NCI-H446 (cell line): ENCODE results near the gene HSPA1B.
A peak's percentile ranks its signal among the peaks of the same experiment; 100 is the strongest.
"Not testable (repeated sequence)": the region's sequence is repeated elsewhere in the genome, so short reads cannot be mapped to it uniquely, and the experiment has no call there.

Source experiments
- DNase-seq, 2 experiments: peaks; one replicate each; lab custom pipeline; 2025; lab: John Stamatoyannopoulos, UW

HSPA1B gene

DNA sequence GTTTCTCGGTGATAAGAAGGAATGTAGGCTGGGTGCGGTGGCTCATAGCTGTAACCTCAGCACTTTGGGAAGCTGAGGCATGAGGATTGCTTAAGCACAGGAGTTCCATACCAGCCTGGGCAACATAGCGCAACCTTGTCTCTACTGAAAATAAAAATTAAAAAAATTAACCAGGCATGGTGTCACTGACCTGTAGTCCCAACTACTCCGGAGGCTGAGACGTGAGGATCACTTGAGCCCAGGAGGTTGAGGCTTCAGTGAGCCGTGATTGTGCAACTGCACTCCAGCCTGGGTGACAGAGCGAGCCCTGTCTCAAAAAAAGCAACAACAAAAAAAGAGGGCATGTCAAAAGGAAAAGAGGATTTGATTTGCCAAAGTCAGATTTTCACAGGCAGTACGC is 31.2 kb downstream of the HSPA1B start:
- no peak for DNase-seq

DNA sequence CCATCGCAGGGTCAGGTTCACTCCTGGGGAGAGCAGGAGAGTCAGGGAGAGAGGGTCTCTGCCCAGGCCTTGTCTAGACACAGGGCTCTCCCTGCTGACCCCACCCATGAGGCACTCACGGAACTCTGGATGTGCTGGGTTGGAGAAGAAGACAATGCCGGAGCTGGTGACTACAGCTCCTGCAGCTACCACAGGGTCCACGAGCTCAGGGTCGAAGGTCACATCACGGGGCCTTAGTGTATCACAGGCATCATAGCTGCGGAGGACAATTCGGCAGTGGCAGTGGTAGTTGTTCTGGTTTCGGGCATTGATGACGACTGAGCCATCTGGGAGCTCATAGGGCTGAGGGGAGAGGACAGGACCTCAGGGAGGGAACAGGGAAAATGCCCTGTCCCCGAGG is 32.4 kb downstream of the HSPA1B start:
- DNase-seq = no peak

DNA sequence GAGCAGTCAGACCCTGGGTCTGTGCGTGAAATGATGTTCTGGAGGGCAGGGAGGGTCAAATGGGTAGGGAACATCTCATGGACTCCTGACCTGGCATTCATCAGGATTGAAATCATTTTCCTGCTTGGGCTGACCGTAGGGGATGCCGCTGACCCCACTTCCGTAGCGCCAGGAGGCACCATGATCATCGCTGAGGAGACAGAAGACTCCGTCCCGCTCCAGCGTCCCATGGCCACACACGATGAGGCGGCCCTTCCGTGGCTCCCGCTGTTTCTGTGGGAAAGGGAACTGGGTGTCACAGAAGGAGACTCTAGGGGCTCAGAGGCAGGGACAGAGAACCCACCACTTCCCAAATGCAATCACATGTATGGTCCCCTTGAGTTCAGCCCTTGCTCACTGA is 32.8 kb downstream of the HSPA1B start:
- no peak for DNase-seq

DNA sequence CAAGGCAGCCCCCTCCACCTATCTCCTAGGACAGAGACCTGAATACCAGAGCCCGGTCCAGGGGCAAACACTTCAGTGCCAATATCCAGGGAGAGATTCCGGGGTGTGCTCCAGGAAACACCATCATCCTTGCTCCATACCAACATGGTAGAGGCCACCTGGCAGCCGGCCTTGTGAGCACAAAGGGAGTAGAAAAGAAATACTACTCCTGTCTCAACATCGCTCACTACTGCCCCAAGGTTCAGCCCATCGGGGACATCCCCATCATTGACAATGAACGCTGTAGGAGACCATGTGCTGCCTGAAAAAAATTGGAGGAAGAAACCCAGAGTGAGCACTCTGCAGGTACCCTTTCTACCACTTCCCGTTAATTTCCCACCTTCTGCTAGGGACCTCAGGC is 33.6 kb downstream of the HSPA1B start:
- no peak for DNase-seq

DNA sequence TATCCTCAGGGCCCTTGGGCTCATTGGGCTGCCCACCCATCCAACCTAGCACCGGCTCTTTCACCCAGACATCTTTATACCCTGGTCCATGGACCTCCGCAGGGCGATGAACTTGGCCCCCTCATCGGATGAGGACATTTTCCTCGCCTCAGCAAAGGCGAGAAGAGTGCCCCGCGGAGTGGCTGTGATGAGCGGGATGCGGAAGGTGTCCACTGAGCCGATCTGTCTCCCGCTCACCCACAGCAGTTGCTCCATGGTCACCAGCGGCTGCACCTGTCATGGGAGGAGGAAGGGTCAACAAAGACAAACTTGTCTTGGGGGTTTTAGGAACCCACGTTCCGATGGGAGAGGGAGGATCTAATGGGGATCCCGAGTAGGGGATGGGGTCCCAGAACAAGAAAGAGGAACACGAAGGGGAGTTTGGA is 34.4 kb downstream of the HSPA1B start:
- no peak for DNase-seq

DNA sequence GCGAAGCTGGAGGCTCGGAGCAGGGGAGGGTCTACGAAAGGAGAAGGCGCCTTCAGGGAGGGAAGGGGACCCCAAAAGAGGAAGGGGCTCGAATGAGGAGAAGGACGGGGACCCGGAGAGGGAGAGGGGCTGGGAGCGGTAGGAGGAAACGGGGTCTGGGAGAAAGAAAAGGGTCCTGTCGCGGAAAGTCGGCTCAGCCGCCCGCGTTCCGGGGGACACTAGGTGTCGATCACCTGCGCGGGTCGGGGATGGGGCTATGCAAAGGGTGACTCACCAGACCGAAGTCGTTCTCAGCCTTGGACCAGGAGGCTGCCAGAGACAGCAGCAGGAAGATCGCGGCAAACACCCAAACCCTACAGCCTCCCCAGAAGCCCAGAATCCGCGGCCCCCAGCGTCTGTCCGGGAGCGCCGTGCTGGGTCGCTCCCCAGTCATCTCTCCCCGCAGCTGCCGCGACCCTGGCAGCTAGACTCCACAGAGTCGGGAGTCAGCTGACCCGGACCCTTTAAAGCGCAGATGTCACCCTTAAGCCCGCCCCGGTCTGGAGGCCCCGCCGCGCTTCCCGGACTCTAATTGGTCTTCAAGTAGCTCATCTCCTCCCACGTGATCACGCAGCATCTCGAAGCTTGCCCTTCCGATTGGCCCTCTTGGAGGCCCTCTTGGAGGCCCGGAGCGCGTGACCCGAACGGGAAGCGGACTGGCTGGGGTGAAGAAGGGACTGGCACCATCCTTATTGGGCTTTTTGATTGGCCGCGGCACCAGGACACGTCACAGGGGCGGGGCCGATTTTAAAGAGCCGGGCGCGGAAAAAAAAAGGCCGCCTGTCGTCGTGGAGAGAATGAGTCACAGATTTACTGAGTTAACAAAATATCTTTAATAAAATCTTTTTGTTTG is 35.1 kb downstream of the HSPA1B start, which contains the start of gene NEU1:
Gene NEU1 (minus strand): TSS at position 478 of the 892 bp plus-strand sequence. CDS start 45 bp downstream, at position 433.
- DNase-seq = peak; percentile 98 to 100

DNA sequence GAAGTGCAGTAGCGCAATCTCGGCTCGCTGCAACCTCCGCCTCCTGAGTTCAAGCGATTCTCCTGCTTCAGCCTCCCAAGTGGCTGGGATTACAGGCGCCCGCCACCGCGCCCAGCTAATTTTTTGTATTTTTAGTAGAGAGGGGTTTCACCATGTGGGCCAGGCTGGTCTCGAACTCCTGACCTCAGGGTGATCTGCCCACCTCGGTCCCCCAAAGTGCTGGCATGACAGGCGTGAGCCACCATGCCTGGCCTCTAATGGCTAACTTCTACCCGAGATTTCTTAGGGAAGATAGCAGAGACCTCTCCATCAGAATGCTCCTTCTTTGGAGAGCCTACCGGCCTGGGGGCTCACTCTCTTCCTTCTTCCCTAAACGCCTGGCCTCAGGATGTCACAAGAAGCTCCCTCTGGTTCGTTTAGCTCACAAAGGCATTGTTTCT is 36.6 kb downstream of the HSPA1B start:
- DNase-seq = not testable (repeated sequence)

DNA sequence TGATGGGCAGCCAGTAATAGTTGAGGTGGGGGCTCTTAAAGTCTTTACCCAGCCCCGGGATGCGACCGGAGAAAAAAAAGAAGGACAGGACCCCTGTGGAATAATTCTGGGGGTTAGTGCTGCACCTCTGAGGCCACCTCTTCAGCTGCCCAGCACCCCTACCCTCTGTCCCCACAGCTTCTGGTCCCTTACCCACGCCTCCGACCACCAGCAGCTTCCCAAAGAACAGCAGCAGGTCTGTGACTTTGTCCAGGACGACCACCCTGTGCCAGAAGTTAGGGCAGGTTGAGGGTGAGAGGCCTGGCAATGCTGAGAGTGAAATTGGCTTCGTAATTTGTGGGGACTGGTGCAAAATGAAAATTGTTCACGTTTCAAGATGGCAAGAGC is 37.3 kb downstream of the HSPA1B start:
- DNase-seq = no peak

DNA sequence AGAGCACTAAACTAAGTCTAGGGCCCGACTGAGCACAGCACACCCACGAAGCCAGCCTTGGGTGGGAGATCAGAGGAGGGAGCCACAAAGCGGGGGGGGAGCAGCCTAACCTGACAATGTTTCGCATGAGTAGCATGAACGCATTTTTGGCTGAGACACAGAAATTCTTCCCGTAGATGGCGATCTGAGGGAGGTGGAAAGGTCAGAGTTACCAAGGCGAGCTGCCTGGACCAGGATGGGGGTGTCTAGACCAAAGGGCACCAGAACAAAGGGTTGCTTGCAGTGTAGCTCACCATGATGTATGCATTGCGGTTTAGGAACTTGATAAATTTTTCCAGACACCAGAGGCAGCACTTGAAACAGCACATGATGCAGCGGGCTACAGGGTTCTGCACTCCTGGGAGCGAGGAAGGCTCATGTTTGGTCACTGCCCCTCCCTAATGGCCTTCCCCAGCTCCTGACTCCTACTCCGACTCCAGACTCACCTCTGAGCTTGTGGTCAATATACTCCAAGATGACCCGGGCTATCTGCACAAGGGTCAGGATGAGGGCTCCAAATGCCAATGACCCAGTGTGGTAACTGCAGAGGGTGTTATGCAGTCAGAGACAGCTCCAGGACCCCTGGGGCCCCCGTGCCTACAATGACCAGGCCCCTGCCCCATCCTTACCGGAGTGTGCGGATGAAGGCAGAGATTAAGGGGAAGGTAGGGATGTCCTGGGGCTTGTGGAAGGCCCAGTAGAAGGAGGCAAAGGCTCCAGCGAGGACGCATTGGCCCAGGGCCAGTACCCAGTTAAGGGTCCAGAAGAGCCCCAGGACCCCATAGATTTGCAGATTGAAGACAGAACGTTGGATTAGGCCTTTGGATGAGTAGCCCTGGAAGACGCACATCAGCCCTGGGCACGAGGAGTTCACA is 37.9 kb downstream of the HSPA1B start:
- DNase-seq = no peak

DNA sequence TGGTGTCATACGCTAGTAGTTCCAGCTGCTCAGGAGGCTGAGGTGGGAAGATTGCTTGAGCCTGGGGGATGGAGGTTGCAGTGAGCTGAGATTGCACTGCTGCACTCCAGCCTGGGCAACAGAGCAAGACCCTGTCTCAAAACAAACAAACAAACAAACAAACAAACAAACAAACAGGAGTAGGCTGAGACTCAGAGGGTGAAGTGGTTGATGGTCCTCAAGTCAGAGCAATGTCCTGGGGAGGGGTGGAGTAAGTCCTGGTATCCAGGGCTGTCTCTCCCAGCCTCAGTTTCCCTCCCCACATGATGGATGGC is 41.1 kb downstream of the HSPA1B start:
- not testable (repeated sequence) for DNase-seq

DNA sequence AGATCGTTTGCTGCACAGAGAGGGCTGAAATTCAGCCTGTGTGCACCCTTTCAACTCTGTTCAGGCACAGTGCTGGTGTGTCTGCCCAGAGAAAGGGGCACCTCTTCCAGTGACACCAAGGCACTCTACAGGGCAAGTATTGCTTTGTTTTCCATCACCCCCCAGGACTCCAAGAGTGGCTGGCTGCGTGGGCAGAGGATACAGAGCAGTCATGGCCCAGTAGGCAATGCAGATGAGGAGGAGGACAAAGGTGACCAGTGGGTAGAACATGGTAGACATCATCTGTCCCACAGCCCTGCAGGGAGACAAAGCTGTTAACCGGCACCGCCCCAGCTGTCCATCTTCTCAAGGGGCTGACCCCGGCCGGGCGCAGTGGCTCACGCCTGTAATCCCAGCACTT is 41.8 kb downstream of the HSPA1B start:
- DNase-seq = no peak

DNA sequence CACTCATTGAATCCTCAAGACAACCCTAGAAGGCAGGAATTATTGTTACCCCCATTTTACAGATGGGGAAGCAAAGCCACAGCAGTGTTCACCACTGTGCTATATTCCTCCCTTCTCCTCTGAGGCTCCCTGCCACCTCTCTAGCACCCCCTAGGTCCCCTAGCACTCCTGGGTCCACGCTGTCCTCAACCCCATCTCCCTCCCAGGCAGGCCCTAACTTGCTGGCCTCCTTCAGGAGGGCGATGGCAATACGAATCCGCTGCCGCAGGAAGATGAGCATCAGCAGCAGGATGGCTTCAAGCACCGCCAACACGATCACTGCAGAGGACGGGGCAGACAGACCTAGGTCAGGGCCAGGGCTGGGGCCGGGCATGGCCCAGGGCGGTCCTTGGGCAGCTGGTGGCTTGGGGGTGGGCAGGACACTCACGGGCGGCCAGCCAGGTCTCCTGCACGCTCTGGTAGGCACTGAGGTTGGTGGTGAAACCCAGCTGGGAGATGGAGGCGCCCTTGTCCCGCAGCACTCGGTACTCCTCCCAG is 42.9 kb downstream of the HSPA1B start:
- no peak for DNase-seq

DNA sequence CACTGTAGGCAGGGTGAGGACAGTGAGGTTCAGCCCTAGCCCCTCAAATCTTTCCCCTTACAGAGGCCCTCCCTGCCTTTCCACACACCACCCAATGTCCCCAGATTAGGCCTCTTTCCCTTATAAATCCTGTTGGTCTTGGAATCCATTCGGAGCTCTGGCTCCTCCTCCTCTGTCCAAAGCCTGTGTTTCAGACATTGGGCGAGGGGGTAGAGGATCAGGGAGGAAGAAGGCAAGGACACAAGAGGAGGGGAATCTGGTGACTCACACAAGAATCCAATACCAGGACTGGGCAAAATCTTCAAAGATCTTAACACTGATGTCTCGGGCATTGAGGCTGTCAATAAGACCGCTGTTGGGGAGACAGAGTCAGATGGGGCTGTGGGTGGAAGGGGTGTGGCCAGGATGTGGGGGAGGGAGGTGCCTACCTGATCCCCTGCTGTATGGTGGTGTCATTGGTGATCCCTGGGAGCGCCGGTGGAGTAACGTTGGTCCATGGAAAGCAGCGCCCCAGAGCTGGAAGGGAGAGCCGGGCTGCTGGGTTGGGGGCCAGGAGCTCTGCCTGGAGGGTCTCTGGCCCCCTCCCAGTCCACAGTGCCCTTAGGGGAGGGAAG is 43.6 kb downstream of the HSPA1B start:
- no peak for DNase-seq

DNA sequence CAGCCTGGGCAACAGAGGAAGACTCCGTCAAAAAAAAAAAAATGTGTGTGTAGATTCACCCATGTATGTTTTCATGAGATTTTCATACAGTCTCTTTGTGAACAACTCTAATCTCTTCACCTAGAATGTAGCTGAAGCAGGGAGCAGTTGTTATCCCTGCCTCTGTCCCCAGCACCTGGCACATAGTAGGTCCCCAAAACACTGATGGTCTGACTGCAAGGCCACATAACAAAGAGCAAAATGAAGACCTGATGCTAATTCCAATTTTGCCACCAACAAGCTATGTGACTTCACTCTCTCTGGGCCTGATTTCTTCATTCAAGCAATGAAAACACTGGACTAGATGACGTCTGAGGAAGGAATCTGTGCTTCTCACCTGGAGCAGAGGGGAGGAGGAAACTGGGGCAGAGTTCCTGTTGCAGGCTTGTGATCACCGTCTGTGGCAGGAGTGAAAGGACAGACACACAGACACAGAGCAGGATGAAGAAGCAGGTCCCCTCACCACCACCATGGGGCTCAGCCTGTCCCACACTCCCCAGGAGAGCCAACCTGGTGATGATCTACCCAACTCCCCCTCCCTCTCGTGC is 46.6 kb downstream of the HSPA1B start:
- DNase-seq = no peak

DNA sequence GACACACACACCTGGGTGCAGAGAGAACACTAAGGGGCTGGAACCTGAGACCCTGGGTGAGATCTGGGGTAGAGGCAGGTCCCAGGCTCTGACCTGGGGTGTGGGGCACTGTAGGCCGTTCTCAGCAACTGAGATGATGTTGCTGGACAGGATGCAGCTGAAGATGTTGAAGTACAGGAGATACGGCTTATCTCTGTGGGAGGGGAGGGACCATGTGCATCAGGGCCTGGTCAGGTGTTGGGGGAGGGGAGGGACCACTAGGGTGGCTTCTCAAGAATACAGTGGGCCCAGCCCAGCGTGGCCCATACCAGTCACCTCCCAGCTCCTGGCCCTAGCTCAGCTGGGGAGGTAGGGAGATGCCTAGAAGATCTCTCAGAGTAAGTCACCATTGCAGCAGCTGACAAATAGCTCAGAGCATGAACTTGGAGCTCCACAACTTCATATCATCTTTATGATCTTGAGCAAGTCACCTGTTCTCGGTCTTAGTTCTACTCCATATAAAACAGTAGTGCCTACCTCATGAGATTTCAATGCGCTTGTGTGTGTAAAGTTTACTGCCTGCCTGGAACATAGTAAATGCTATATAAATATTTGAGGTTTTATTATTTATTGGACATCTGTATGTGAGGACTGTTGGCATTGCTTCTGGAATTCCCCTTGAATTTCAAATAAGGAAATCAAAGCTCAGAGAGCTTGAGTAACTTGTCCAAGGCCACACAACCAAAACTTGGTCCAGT is 47.5 kb downstream of the HSPA1B start:
- DNase-seq = no peak

DNA sequence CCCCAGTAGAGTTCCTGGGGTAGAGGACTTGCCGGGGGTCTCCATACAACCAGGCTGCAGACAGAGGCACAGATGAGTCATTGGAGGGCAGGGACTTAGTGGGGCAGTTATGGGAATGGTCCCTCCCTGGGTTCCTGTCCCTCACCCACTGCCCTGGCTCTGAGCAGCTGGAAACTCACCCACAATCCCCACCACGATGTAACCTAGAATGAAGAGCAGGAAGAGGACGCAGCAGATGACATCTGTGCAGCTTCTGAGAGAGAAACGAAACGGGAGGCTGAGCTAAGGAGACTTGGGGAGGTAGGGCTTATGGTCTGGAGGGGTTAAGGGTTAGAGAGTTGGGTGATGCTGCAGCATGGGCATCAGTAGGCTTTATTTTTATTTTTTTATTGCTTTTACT is 48.3 kb downstream of the HSPA1B start:
- no peak for DNase-seq

DNA sequence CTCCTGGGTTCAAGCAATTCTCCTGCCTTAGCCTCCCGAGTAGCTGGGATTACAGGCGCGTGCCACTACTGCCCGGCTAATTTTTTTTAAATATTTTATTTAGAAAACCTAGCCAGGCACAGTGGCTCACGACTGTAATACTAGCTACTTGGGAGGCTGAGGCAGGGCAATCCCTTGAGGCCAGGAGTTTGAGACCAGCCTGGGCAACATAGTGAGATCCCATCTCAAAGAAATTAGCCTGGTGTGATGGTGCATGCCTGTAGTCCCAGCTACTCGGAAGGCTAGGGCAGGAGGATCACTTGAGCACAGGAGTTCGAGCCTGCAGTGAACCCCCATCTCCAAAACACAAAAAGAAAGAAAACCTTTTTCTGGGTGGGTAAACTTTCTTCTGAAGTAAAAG is 48.8 kb downstream of the HSPA1B start:
- DNase-seq = no peak

DNA sequence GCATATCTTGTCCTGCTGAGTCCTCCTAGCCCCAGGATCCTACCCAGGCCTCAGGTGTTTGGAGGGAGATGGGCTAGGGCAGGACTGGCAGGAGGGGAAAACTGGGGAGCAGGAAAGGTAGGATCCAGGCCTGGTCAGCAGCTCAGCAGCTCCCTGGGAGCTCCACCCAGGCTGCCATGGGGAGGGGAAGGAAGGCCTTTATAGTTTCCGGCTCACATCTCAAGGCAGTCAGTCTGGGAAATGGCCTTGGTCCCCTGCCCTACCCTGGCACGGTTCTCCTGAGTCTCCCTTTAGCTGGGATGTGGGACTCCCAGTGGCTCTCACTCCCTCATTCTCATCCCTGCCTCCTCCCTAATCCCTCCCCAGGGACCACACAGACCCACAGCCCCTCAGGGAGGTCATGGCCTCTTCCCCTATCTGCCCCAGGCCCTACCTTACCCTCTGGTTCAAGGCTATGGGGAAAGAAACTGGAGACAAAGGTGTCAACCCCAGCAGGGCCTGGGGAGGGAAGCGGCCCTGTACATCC is 49.6 kb downstream of the HSPA1B start:
- DNase-seq = no peak

DNA sequence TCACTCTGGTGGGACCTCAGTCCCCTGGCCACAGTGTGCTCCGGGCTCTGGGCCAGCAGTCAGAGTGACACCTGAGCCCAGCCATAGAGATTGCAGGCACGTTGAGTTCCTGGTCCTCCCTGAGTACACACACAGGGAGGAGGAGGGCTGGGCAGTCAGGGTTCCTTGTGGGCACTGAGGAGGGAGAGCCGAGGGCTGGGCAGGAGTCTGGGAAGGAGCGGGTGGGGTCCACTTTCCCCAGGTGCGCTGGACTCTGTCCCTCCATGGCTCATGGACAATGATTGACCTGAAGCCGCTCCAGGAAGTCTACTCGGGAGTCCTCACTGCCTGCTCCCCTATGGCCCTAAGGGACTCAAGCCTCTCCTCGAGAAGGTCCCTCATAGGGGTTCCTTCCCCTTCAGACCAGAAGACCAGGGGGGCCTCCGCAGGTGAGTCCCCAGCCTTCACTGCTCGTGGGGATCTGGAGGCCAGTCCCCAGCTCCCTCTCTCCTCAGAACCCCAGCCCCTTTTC is 50.2 kb downstream of the HSPA1B start:
- no peak for DNase-seq

DNA sequence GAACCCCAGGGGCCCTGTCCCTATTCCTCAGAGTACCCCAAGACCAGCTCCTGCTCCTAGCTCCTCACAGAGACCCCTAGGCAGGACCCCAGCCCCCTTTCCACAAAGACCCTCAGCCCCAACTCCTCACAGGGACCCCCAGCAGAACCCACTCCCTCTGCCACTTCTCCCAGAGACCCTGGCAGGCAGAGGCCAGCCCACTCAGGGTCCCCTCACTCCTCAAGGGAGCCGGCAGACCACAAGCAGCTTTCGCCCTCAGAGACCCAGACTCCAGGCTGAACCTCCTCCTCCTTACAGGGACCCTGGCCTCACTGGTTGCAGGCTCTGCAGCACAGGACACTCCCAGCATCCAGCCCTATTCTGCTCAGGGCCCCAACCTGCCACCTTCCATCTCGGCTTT is 50.7 kb downstream of the HSPA1B start:
- no peak for DNase-seq

DNA sequence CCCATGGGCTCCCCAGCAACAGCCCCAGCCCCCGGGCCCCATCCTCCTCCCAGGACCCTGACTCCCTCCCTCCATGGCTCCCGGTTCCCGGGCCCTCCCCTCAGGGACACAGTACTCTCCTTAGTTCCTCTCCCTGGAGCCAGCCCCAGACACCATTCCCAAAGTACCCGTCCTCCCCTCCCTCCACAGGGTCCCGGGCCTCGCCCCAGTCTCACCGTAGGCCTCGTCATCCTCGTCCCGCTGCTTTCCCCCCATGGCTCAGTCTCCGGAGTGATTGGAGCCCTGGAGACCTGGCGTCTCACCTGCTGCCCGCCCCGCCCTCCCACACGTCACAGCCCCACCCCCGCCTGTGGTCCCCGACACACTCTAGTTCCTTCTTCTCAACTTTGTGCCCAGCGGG is 51.2 kb downstream of the HSPA1B start, which contains the start of gene SLC44A4:
Gene SLC44A4 (minus strand): TSS at position 272 of the 400 bp plus-strand sequence. CDS start 17 bp downstream, at position 255.
- no peak for DNase-seq
